GM12891 (cell line): Measurements from ENCODE around the gene PNPLA7.

ENCODE experiments used
- DNase-seq: peaks from one replicate; pipeline ENCODE4 v3.0.0; 2011; ENCODE audit warnings: low spot score; ENCODE audit not compliant: insufficient read length
- FAIRE-seq: peaks from 2 replicates; lab custom pipeline; 2011; peaks lifted over from hg19 to GRCh38; lab: Jason Lieb, UNC
- PAX5 ChIP-seq: IDR thresholded peaks from 2 replicates; pipeline ENCODE4 v1.6.1; 2011; ENCODE audit warnings: low read length, moderate library complexity, mild to moderate bottlenecking; ENCODE audit not compliant: insufficient read depth, severe bottlenecking
- POLR2A ChIP-seq: IDR thresholded peaks from 2 replicates; pipeline ENCODE4 v1.6.1; 2011; ENCODE audit warnings: low read depth, low read length, control low read depth
- POLR2AphosphoS5 ChIP-seq: IDR thresholded peaks from 2 replicates; pipeline ENCODE4 v1.6.1; 2011; ENCODE audit warnings: low read depth, low read length, control low read depth
- POU2F2 ChIP-seq: IDR thresholded peaks from 2 replicates; pipeline ENCODE4 v1.6.1; 2011; ENCODE audit warnings: low read depth, mild to moderate bottlenecking, control low read depth, low read length, moderate library complexity
- SPI1 ChIP-seq: IDR thresholded peaks from 2 replicates; pipeline ENCODE4 v1.6.1; 2011; ENCODE audit warnings: low read depth, low read length, control low read depth
- TAF1 ChIP-seq: IDR thresholded peaks from 2 replicates; pipeline ENCODE4 v1.6.1; 2011; ENCODE audit warnings: low read depth, low read length, control low read depth

The PNPLA7 gene

DNA sequence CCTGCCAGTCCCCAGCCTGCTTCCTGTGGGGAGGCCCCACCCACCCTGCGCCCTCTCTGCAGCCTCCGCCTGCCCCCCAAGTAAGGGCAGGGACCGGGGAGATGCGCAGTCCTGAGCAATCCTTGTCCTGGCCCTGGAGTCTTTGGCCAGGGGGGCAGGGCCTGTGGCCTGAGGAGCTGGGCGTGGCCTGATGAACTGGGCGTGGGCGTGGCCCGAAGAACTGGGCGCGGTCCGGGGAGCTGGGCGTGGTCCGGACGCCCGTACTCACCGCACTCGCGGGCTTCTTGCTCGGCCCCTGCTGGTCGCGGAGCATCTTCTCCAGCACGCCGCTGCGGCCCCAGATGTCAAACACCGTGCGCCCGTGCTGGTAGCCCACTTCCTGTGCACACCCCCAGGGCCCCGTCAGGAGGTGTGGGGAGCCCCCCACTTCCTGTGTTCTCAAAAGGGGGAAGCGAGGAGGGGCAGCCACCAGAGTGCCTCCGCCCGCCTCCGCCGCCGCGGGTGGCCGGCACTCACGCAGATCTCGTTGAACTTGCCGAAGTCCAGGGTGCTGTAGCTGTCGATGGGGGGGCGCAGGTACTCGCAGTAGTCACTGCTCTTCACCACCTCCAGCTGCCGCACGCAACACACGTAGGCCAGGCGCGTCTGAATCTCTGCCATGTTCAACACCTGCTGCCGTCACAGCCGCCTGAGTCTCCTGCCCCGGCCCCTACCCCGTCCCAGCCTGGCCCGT lies 88.4 kb downstream of the PNPLA7 start:
- FAIRE-seq (peak; percentile 99), DNase-seq (peak; percentile 87)
- TF ChIP-seq SPI1 (0 out of 2 replicates have a peak, but pooled peaks have one; percentile 45), POLR2AphosphoS5 (0 out of 2 replicates have a peak, but pooled peaks have one; percentile 26), TAF1 (no peak), PAX5 (no peak), POU2F2 (no peak), POLR2A (no peak)

DNA sequence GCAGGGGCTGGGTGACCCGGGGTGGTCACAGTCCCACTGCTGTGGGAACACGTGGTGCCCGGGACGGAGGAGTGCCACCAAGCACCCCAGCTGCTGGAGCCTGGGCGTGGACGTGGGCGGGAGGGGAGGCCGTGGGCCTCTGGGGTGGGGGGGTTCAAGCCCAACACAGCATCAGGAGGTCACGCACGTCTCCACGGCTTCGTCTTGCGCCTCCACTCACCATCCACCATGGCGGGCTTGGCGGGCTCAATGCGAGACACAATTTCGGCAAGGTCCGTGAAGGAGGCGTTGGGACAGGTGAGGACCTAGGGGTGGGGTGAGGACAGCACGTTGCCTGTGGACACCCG lies 88.9 kb downstream of the PNPLA7 start:
- no peak for TF ChIP-seq PAX5
- TF ChIP-seq POLR2A, result no peak
- no peak for TF ChIP-seq POLR2AphosphoS5
- TF ChIP-seq POU2F2, result no peak
- no peak for TF ChIP-seq TAF1
- no peak for TF ChIP-seq SPI1
- DNase-seq, result no peak
- FAIRE-seq, result no peak

DNA sequence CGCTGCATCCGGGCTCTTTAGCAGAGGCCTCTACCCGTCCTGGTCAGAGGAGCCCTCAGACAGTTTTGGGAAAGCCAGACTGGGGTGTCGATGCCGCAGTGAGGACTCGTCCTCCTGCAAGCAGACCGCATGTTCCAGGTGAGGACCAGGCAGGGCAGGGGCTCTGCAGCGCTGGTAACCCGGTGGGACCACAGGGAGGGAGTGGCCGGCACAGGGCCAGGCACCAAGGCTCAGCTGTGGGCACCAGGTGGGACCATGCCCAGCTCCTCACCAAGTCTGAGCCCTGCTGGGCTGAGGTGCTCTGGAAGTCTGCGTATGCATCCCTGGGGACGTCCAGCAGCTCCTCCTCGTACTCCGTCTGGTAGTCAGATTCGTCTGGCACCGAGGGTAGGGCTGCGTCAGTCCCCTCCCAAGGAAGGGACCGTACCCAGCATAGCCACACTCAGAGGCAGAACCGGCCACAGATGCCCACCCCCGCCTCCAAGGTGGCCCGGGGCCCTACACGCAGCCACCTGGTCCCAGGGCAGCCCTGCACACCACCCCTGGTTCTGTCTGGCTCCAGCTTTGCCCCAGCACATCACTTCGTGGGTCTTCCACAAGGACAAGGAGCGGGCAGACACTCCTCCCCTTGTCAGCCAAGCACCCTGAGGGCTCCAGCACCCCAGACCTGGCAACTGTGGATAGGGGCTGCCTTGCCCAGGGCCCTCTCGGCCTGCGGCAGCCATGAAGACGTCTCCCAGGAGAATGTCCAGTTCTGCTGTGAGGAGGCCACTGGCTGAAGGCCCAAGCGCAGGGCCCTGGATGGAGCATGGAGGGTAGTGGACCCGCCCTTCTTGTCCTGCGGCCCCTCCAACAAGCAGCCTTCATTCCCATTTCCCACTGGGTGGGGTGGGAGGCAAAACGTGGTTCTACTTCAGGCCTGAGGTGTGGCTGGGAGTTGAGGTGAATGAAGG lies 89.6 kb downstream of the PNPLA7 start:
- no peak for FAIRE-seq
- no peak for DNase-seq
- no peak for TF ChIP-seq POLR2A
- no peak for TF ChIP-seq PAX5
- TF ChIP-seq SPI1, result no peak
- no peak for TF ChIP-seq TAF1
- TF ChIP-seq POU2F2, result no peak
- TF ChIP-seq POLR2AphosphoS5, result no peak

DNA sequence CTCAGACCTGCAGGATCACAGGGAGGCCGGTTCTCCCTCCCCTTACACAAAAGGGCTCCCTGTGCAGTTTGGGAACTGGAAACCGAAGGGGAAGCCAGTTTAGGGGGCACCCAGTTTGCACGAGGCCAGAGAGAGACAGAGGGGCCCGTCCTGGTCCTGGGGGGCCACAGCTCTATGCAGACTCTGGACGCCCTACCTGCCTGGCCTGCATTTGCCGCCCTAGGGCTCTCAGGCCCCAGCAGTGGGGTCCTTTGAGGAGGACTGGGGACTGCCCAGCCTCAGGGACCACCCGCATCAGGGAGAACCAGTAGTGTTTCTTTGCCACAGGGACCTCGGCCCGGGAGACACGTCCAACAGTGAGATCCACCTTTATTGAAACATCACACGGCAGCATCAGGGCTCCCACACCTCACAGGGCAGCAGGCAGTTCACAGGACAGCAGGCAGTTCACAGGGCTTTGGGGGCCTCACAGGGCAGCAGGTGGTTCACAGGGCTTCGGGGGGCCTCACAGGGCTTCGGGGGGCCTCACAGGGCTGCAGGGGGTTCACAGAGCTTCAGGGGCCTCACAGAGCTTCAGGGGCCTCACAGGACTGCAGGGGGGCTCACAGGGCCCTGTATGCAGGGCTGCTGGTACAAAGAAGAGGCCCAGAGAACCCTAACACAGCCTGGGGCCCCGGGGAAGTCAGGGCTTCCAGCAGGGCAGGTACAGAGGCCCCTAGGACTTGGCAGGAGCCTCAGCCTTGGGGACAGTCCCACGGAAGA lies 90.4 kb downstream of the PNPLA7 start:
- DNase-seq (no peak), FAIRE-seq (no peak)
- no peak for TF ChIP-seq SPI1
- TF ChIP-seq PAX5, result no peak
- no peak for TF ChIP-seq POLR2A
- TF ChIP-seq TAF1, result no peak
- no peak for TF ChIP-seq POU2F2

DNA sequence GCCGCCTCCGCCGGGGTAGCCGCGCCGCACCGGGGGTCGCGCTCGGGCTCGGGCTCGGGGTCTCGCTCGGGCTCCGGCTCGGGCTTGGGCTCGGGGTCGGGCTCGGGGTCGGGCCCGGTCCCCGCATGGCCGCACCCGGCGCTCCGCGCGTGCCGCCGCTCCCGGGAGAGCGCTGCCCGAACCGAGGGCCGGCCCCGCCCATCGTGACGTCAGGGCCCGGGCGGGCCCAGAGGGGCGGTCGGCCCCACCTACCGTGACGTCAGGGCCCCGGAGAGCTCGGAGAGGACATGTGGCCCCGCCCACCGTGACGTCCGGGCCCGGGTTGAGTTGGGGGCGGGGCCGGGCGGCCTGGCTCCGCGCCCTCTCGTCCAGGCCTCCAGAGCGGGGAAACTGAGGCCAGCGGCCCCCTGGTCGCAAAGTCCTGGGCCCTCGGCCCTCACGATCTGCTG lies 91.0 kb downstream of the PNPLA7 start, which contains the start of gene NSMF:
Gene NSMF (minus strand): TSS at position 183 of the 449 bp plus-strand sequence. CDS start 232 bp downstream, outside the sequence.
- TF ChIP-seq SPI1, result no peak
- DNase-seq (peak; percentile 100), FAIRE-seq (peak; percentile 98)

DNA sequence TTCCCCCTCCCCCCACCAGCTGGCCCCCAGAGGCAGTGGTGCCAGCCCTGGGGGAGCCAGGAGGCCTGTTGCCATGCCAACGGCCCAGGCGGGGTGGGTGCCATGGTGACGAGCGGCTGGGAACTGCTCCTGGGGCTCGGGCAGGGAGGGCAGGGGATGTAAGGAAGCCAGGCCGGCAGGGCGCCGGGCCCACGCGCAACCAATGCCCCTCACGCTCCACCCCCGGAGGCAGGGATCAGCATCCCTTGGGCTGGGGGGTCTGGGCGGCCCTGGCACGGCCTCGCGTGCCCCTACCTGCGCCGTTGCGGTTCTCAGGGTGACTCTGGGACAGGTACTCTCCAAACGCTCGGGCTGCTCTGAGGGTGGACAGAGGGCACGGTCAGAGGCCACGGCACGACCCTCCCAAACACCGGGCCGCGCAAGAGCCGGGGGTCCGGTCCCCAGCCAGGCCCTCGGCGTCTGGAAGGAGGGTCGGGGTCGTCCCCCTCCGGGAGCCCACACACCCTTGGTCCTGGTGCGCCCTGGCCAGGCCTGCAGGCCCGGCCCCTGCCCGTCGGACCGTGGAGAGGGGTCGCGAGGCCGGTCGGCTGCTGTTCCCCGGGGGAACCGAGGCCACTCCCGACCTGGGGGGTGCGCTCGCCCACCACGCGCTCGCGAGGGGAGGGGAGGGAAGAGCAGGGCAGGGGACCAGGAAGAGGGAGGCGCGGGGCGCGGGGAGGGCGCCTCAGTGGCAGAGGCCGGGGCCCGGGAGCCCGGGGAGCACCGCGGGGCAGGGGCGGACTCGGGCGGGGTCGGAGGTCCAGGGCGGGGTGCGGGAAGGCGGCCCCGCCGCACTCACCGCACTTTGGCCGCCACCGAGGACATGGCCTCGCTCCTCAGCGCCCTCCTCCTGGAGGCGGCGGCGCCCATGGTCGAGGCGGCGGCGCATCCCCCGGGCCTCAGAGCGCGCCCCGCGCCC lies 91.7 kb downstream of the PNPLA7 start:
- DNase-seq, result no peak
- TF ChIP-seq POLR2AphosphoS5, result no peak
- TF ChIP-seq SPI1, result no peak
- TF ChIP-seq POU2F2, result no peak
- no peak for TF ChIP-seq TAF1
- TF ChIP-seq PAX5, result no peak
- TF ChIP-seq POLR2A, result no peak
- FAIRE-seq, result peak; percentile 60

DNA sequence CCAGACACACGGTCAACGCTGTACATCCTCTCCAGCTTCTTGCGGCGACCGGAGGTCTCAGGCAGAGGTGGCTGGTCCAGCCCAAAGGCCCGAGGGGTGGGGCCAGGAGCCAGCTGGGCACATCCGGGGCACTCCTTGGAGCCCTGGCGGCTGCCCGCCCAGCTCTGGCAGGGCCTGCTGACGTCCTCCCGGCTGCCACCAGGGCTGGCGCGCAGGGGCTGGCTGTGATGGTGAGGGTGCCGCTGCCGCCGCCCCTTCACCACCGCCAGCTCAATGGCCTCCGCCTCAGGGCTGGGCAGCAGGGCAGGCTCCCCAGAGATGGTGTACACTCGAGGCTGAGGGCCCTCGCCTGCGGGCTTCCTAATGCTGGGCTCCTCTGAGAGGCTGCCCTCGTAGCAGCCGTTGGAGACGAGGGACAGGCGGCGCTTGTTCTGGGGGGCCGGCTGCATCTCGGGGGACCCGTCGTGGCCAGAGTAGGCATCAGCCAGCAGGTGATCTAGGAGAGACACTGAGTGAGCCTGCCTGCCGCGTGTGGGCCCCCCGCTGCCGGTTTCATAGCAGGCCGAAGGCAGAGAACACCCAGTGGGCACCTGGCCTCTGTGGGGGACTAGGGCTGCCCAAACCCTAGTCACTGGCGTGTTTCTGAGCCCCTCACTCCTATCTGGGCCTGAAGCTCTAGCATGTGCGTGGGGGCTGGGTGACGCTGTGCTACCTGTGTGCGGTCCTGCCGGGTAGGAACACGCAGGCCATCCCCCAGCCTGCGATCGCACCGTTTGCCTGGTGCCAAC lies 92.6 kb downstream of the PNPLA7 start:
- DNase-seq (no peak), FAIRE-seq (no peak)
- TF ChIP-seq POLR2AphosphoS5 (no peak), POU2F2 (no peak), PAX5 (no peak), TAF1 (no peak), POLR2A (no peak), SPI1 (no peak)

DNA sequence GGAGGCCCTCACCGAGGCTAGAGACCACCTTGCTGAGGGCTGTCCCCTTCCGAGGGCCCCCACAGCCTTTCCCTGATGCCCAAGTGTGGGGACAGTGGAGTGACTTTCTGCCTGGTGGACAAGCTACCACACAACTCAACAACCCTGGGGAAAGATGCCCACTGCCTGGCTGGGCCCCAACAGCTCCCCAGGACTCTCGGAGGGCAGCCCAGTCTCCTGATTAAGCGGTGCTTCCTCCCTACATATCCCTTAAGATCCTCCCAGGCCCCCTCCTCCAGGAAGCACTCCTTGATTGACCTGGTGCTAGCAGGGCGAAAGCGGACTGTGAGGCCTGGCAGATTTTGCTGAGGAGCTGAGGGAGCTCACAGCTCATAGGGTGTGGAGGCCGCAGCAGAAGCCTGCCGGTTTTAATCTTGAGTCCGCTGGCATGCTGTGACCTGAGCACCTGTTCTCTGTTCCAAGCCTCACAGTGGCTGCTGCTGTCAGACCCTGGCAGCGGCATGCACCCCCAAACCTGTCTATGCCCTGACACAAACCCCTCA lies 93.3 kb downstream of the PNPLA7 start:
- DNase-seq (no peak), FAIRE-seq (no peak)
- no peak for TF ChIP-seq POLR2AphosphoS5
- no peak for TF ChIP-seq SPI1
- TF ChIP-seq PAX5, result no peak
- no peak for TF ChIP-seq POLR2A
- no peak for TF ChIP-seq TAF1
- TF ChIP-seq POU2F2, result no peak
